GM23338 (cell line): ENCODE data around the gene RNLS. TPM values are rescaled to one million over a fixed set of nuclear protein-coding genes. Genes with fewer than 3 reads are reported as not detected.

Source experiments
- ATAC-seq: fragments of 200-7000 bp; cut with Tn5 transposase; 3 replicates; pipeline ENCODE4 v1.9.1; 2020
- DNase-seq: peaks from one replicate; pipeline ENCODE4 v3.0.0-alpha.2; 2015; ENCODE audit warnings: low spot score
- H2AFZ ChIP-seq: fragments of 200-600 bp; sonication (generic); 2 replicates; pipeline ENCODE4 v1.8.0; 2016; ENCODE audit warnings: antibody characterized with exemption, mild to moderate bottlenecking, moderate library complexity
- H3F3A ChIP-seq: fragments of 200-600 bp; sonication (generic); replicated peaks from 2 replicates; pipeline ENCODE4 v1.8.0; 2017; ENCODE audit warnings: antibody characterized with exemption, mixed run types, low read depth
- H3K27ac ChIP-seq: fragments of 200-600 bp; sonication (generic); 2 replicates; pipeline ENCODE4 v1.6.1; 2016; ENCODE audit warnings: low read depth
- H3K27me3 ChIP-seq: fragments of 200-600 bp; sonication (generic); 2 replicates; pipeline ENCODE4 v1.8.0; 2016; ENCODE audit warnings: mild to moderate bottlenecking, mixed run types, moderate library complexity; ENCODE audit not compliant: insufficient read depth
- H3K36me3 ChIP-seq: fragments of 200-600 bp; sonication (generic); 2 replicates; pipeline ENCODE4 v1.8.0; 2016; ENCODE audit warnings: mild to moderate bottlenecking; ENCODE audit not compliant: insufficient read depth
- H3K4me1 ChIP-seq: fragments of 200-600 bp; sonication (generic); 2 replicates; pipeline ENCODE4 v1.8.0; 2016; ENCODE audit warnings: mild to moderate bottlenecking, moderate library complexity; ENCODE audit not compliant: insufficient read depth
- H3K4me2 ChIP-seq: fragments of 200-600 bp; sonication (generic); 2 replicates; pipeline ENCODE4 v1.7.1; 2017; ENCODE audit warnings: mixed run types
- H3K4me3 ChIP-seq: fragments of 200-600 bp; sonication (generic); 2 replicates; pipeline ENCODE4 v1.6.1; 2016; ENCODE audit warnings: mixed run types
- H3K79me2 ChIP-seq: fragments of 200-600 bp; sonication (generic); replicated peaks from 2 replicates; pipeline ENCODE4 v1.8.0; 2017; ENCODE audit warnings: mild to moderate bottlenecking; ENCODE audit not compliant: insufficient read depth
- H3K9me2 ChIP-seq: fragments of 200-600 bp; sonication (generic); 2 replicates; pipeline ENCODE4 v1.8.0; 2017; ENCODE audit not compliant: insufficient read depth
- H4K20me1 ChIP-seq: fragments of 200-600 bp; sonication (generic); replicated peaks from 2 replicates; pipeline ENCODE4 v1.8.0; 2017; ENCODE audit warnings: mild to moderate bottlenecking; ENCODE audit not compliant: insufficient read depth
- H3K27ac Mint-ChIP-seq: 2 replicates; pipeline ENCODE4 v1.8.0; 2020; ENCODE audit warnings: inconsistent platforms, mild to moderate bottlenecking, moderate library complexity, mixed read lengths
- H3K27me3 Mint-ChIP-seq: 3 replicates; pipeline ENCODE4 v1.8.0; 2022; ENCODE audit warnings: low read depth, mild to moderate bottlenecking, moderate library complexity, mixed read lengths, inconsistent platforms; ENCODE audit not compliant: insufficient read depth, poor library complexity
- H3K36me3 Mint-ChIP-seq: 3 replicates; pipeline ENCODE4 v1.8.0; 2021; ENCODE audit warnings: low read depth, mild to moderate bottlenecking, inconsistent platforms, moderate library complexity, mixed read lengths
- H3K4me1 Mint-ChIP-seq: 3 replicates; pipeline ENCODE4 v1.8.0; 2020; ENCODE audit warnings: mild to moderate bottlenecking, inconsistent platforms, mixed read lengths
- H3K4me3 Mint-ChIP-seq: 3 replicates; pipeline ENCODE4 v1.8.0; 2021; ENCODE audit warnings: moderate library complexity, mild to moderate bottlenecking, inconsistent platforms, mixed read lengths
- H3K9me3 Mint-ChIP-seq: 3 replicates; pipeline ENCODE4 v1.8.0; 2020; ENCODE audit warnings: moderate library complexity, mild to moderate bottlenecking, inconsistent platforms, mixed read lengths
- CREB1 ChIP-seq: fragments of 250-450 bp; sonication (Bioruptor Pico); IDR thresholded peaks from 2 replicates; pipeline ENCODE4 v1.5.0; 2020; ENCODE audit warnings: low read depth, mild to moderate bottlenecking, moderate library complexity
- CTCF ChIP-seq, 2 experiments: fragments of 200-600 bp in 1 of 2; sonication (generic) in 1 of 2; conservative IDR thresholded peaks; 2 replicates each; pipeline versions ENCODE4 v1.5.1 to v1.6.1; 2016 to 2017; ENCODE audit warnings: antibody characterized with exemption in 2 of 2, low read depth in 2 of 2, mild to moderate bottlenecking in 2 of 2, moderate library complexity in 1 of 2
- ETS1 ChIP-seq: IDR thresholded peaks from 2 replicates; pipeline ENCODE4 v1.6.1; 2016; ENCODE audit warnings: antibody characterized with exemption
- EZH2 ChIP-seq: fragments of 200-600 bp; sonication (generic); IDR thresholded peaks from one replicate; pipeline ENCODE4 v1.8.0; 2017; ENCODE audit warnings: antibody characterized with exemption, mild to moderate bottlenecking, low read depth; ENCODE audit not compliant: unreplicated experiment
- EZH2phosphoT487 ChIP-seq: fragments of 200-600 bp; sonication (generic); IDR thresholded peaks from one replicate; pipeline ENCODE4 v1.8.1; 2018; ENCODE audit warnings: antibody characterized with exemption; ENCODE audit not compliant: unreplicated experiment
- JUNB ChIP-seq: IDR thresholded peaks from one replicate; pipeline ENCODE4 v1.6.1; 2016; ENCODE audit warnings: antibody characterized with exemption; ENCODE audit not compliant: unreplicated experiment
- NANOG ChIP-seq: IDR thresholded peaks from 2 replicates; pipeline ENCODE4 v1.6.1; 2016; ENCODE audit warnings: antibody characterized with exemption, borderline replicate concordance
- POLR2AphosphoS5 ChIP-seq: IDR thresholded peaks from 2 replicates; pipeline ENCODE4 v1.6.1; 2016; ENCODE audit warnings: antibody characterized with exemption, low read depth
- REST ChIP-seq: IDR thresholded peaks from one replicate; pipeline ENCODE4 v1.6.1; 2018; ENCODE audit warnings: antibody characterized with exemption; ENCODE audit not compliant: unreplicated experiment
- STAT1 ChIP-seq: IDR thresholded peaks from one replicate; pipeline ENCODE4 v1.6.1; 2016; ENCODE audit warnings: antibody characterized with exemption; ENCODE audit not compliant: unreplicated experiment
- ZNF114 ChIP-seq: fragments of 250-450 bp; sonication (Bioruptor Pico); IDR thresholded peaks from 2 replicates; pipeline ENCODE4 v1.5.0; 2020; ENCODE audit warnings: mild to moderate bottlenecking, moderate library complexity
- ZNF331 ChIP-seq: fragments of 250-450 bp; sonication (Bioruptor Pico); IDR thresholded peaks from 2 replicates; pipeline ENCODE4 v1.5.0; 2020; ENCODE audit warnings: low read depth, mild to moderate bottlenecking, moderate library complexity
- ZNF462 ChIP-seq: fragments of 250-450 bp; sonication (Bioruptor Pico); IDR thresholded peaks from 2 replicates; pipeline ENCODE4 v1.5.0; 2020; ENCODE audit warnings: mild to moderate bottlenecking, moderate library complexity
- polyA plus RNA-seq: library from polyadenylated mRNA; unstranded; fragments of >200 nt; fragmentation: Nextera tagmentation; extraction: Ambion mirVana; gene quantifications from 2 replicates; pipeline ENCODE4 v1.2.1, GENCODE V29; 2016
- total RNA-seq: library from RNA; depleted of rRNA; stranded (reverse); fragments of >200 nt; shearing (Covaris generic); gene quantifications from 2 replicates; pipeline ENCODE4 v1.2.3, GENCODE V29; 2014

Gene RNLS
- total and polyA plus RNA-seq, 2 experiments from 2014 or later, result 8.8 to 15.2 TPM

- Histone ChIP-seq H3K36me3 (0 out of 2 replicates have a peak, but pooled peaks cover 4% of the 10 kb centered on the region), H3K9me2 (no peaks in the 10 kb centered on the region), H3K27ac (no peak overlapping the region), H3K4me3 (no peak overlapping the region), H2AFZ (no peak overlapping the region), H3K4me2 (no peak overlapping the region), H3K79me2 (no peaks in the 10 kb centered on the region), H4K20me1 (no peaks in the 10 kb centered on the region), H3K4me1 (no peaks in the 10 kb centered on the region), H3F3A (no peaks in the 10 kb centered on the region), H3K27me3 (no peaks in the 10 kb centered on the region)
- H3K27ac Mint-ChIP-seq, result no peak overlapping the region
- no peaks in the 10 kb centered on the region for H3K27me3 Mint-ChIP-seq
- no peak for TF ChIP-seq ZNF462 (CRISPR knock-in tag)
- TF ChIP-seq REST, result no peak
- TF ChIP-seq EZH2phosphoT487, result no peak
- no peak for TF ChIP-seq JUNB
- no peak for TF ChIP-seq ZNF114 (CRISPR knock-in tag)
- no peak for TF ChIP-seq ZNF331 (CRISPR knock-in tag)
- no peak for TF ChIP-seq ETS1
- no peak for TF ChIP-seq CTCF (conservative IDR thresholded peaks at IDR 0.05; ENCODE audit: low read depth in 2 of 2)
- no peak for TF ChIP-seq EZH2
- no peak for TF ChIP-seq POLR2AphosphoS5
- TF ChIP-seq CREB1 (CRISPR knock-in tag), result no peak
- no peak for TF ChIP-seq STAT1
- no peak for TF ChIP-seq NANOG
- H3K36me3 Mint-ChIP-seq, result peaks cover 15% of the 10 kb centered on the region
- ATAC-seq (no peak), DNase-seq (no peak)
- H3K9me3 Mint-ChIP-seq, result peaks cover 30% of the 10 kb centered on the region
- H3K4me3 Mint-ChIP-seq, result no peak overlapping the region
- H3K4me1 Mint-ChIP-seq, result no peaks in the 10 kb centered on the region
These were observed 140.4 kb downstream of the RNLS start for GRCh38 chr10:88442716-88443115.
